Stimulated activated CD4-positive, alpha-beta T cell treated with anti-CD3 and anti-CD28 coated beads, Interleukin-1b, Interleukin-23, amount 100 ng/mL, for 24 hours (primary cell): ENCODE results near the gene EPHX1.
"Not testable (repeated sequence)": the region's sequence is repeated elsewhere in the genome, so short reads cannot be mapped to it uniquely, and the experiment has no call there.

Experiments used
- DNase-seq, 4 experiments: peaks; one replicate each; pipeline ENCODE4 v3.0.0-alpha.2; 2020; ENCODE audit warnings: low read depth in 4 of 4, low spot score in 1 of 4

The EPHX1 gene

DNA sequence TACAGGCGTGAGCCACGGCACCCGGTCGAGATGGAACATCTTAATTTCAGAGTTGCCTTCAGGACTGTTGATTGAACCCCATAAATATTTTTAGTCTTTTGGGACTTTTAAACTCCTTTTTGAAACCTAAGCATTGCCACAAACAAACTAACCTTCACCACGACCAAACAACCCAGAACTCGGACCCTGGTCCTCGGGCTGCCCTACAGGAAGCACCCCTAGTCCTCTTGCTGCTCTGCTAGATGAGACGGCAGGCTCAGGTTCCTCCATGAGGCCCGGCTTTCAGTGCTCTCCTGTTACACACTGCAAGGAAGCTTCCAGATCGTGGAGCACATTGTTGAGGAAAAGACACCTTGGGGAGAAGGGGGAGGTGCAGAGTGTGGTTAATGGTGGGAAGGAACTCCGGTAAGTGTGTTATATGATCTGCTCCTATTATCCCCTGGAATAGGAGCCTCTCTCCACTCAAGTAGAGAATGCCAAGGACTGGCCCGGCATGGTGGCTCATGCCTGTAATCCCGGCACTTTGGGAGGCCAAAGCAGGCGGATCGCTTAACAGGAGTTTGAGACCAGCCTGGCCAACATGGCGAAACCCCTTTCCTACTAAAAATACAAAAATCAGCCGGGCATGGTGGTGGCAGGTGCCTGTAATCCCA lies 5.7 kb downstream of the EPHX1 start:
- DNase-seq, result no peak

- no peak for DNase-seq
Measured at GRCh38 chr1:225816643-225817538, 7.0 kb downstream of the EPHX1 start.

DNA sequence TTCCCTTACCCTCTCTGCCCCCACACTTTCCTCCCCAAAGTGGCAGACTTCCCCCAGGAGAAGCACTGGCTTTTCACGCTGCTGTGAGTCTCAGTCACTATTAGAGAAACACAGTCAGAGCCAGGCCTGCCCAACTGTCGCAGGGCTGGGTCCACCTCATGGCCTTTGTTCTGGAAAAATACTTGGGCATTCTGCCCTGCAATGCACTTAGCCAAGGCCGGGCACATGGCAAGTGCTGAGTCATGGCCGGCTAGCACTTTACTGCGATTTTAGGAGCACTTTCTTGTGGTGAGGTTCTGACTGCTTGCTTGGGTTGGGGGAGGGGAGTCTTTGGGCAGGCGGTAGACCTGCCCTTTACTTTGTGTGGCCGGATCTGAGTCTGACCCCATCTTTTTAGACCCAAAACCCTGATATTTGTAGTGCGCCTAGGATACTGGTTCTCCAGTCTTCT lies 7.7 kb downstream of the EPHX1 start:
- DNase-seq, result no peak

- no peak for DNase-seq
Measured at GRCh38 chr1:225818229-225818628, 8.3 kb downstream of the EPHX1 start.

DNA sequence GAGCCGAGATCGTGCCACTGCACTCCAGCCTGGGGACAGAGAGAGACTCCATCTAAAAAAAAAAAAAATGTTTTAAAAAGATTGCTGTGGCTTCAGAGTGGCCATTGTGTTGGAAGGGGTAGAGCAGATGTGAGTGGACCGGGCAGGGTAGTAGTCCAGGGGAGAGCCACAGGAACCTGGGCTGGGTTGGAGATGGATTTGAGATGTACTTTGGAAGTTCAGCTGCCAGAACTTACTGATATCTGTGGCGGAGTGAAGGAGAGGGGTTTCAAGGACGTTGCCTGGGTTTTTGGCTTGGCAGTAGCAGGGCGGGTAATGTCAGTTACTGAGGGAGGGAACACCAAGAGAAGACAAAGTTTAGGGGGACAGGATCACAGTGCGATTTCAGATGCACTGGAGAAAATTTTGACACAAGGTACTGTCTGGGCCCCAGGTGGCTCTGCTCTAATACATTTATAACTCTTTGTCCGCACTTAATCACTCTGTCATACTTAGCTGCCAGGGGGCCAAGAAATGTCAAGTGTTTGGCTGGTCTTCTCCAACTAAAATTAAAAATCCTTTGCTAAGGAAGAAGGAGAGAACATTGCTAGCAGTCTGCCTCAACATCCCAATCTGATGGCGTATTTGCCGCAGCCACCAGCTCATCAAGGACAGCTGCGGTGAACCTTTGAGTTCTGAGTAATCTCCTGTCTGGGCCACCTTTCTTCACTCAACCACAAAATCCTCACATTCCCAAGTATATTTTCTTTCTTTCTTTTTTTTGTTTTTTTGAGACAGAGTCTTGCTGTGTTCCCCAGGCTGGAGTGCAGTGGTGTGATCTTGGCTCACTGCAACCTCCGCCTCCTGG lies 9.6 kb downstream of the EPHX1 start:
- DNase-seq, result no peak

- DNase-seq, result no peak
Measured at GRCh38 chr1:225820522-225821120, 10.7 kb downstream of the EPHX1 start.

- DNase-seq, result no peak
Measured at GRCh38 chr1:225822655-225823403, 12.9 kb downstream of the EPHX1 start.

GRCh38 chr1:225823811-225824261 lies 13.9 kb downstream of the EPHX1 start:
- no peak for DNase-seq

- no peak for DNase-seq
Measured at GRCh38 chr1:225824533-225824941, 14.6 kb downstream of the EPHX1 start.

DNA sequence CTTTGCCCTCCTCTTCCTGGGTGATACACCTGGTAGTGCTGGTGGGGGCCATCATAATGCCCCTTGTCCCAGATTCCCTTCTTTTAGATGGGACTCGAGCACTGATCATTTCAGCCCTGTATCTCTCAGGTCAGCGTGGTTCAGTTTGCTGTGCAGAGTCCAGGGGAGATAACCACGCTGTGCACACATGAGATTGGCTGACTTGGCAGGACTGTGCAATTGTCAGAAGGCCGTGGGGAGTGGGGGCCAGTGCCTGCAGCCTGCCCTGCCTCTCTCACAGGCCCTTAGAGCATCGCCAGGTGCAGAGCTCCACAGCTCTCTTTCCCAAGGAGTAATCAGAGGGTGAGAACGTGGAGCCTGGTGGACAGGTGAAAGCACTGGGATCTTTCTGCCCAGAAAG lies 15.2 kb downstream of the EPHX1 start:
- no peak for DNase-seq

- no peak for DNase-seq
Measured at GRCh38 chr1:225825607-225826007, 15.7 kb downstream of the EPHX1 start.

GRCh38 chr1:225827076-225827475 lies 17.2 kb downstream of the EPHX1 start:
- DNase-seq, result no peak

DNA sequence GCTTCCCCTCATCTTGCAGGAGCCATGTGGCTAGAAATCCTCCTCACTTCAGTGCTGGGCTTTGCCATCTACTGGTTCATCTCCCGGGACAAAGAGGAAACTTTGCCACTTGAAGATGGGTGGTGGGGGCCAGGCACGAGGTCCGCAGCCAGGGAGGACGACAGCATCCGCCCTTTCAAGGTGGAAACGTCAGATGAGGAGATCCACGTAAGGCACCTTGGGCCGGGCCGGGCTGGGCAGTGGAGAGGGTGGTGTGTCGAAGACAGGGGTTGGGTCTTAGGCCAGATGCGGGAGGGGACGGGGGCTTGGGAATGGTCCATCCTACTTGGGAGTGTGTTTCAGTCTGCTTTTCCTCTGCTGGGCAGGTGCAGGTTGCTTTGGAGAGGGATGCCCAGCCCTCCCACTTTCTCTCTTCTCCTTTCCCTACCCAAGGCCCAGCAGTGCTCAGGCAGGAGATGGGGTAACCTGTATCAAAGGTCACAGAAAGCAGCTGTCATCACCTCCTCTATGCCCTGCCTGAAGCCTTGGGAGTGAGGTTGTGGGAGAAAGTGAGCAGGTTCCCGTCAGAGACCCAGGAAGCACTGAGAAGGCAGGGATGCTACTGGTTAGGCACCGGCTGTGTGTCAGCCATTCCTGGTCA lies 18.9 kb downstream of the EPHX1 start:
- DNase-seq, result no peak

- DNase-seq, result no peak
Measured at GRCh38 chr1:225830841-225831240, 20.9 kb downstream of the EPHX1 start.

- DNase-seq, result no peak
Measured at GRCh38 chr1:225834417-225835329, 24.7 kb downstream of the EPHX1 start.

- no peak for DNase-seq
Measured at GRCh38 chr1:225835856-225836255, 25.9 kb downstream of the EPHX1 start.

DNA sequence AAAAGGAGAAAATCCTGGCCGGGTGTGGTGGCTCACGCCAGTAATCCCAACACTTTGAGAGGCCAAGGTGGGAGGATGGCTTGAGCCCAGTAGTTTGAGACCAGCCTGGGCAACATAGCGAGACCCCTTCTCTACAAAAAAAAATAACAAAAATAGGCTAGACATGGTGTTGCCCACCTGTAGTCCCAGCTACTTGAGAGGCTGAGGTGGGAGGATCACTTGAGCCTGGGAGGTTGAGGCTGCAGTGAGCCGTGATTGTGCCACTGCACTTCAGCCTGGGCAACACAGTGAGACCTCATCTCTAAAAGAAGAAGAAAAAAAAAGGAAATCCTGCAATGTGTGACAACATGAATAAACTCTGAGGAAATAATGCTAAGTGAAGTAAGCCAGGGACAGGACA lies 26.4 kb downstream of the EPHX1 start:
- DNase-seq, result not testable (repeated sequence)

- DNase-seq, result no peak
Measured at GRCh38 chr1:225838793-225839192, 28.9 kb downstream of the EPHX1 start.

DNA sequence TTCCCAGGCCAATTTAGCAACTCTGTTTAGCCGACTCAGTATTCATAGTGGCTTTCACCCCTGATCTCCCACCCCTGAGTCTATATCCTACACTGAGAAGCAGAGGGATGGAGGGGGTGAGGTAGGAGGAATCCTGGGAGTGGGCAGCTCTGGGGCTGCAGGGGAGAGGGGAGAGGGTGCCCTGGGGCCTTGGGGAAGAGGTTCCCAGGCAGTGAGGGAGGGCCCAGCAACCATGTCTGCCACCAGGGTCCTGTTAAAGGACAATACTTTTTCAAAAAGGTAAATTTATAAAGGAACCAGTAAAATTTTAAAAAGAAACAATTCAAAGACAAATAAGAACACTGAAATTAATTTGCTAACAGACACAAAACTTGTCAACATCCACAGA lies 30.3 kb downstream of the EPHX1 start:
- DNase-seq, result no peak
